Measurements from ENCODE around the gene TMOD4.

Gene TMOD4

GRCh38 chr1:151142411-151143056 is 33.2 kb downstream of the TMOD4 start:
- no peak for DNase-seq (ENCODE audit: low read depth in 3 of 3)

- DNase-seq (ENCODE audit: low read depth in 3 of 3) = no peak
Observed at GRCh38 chr1:151137789-151138188, 38.0 kb downstream of the TMOD4 start.

- no peak for DNase-seq (ENCODE audit: low read depth in 3 of 3)
Observed at GRCh38 chr1:151135433-151136385, 40.1 kb downstream of the TMOD4 start.

GRCh38 chr1:151134991-151135390 is 40.8 kb downstream of the TMOD4 start:
- no peak for DNase-seq (ENCODE audit: low read depth in 3 of 3)

- no peak for DNase-seq (ENCODE audit: low read depth in 3 of 3)
Observed at GRCh38 chr1:151134396-151134795, 41.4 kb downstream of the TMOD4 start.

GRCh38 chr1:151133018-151133806 is 42.6 kb downstream of the TMOD4 start:
- DNase-seq (ENCODE audit: low read depth in 3 of 3) = no peak

- no peak for DNase-seq (ENCODE audit: low read depth in 3 of 3)
Observed at GRCh38 chr1:151132335-151133017, 43.3 kb downstream of the TMOD4 start.

- no peak for DNase-seq (ENCODE audit: low read depth in 3 of 3)
Observed at GRCh38 chr1:151131701-151132334, 44.0 kb downstream of the TMOD4 start.

- peak; percentile 61 to 68 (median 67) for DNase-seq (ENCODE audit: low read depth in 3 of 3)
Observed at GRCh38 chr1:151130987-151131586, 44.7 kb downstream of the TMOD4 start.

- no peak for DNase-seq (ENCODE audit: low read depth in 3 of 3)
Observed at GRCh38 chr1:151128800-151129199, 47.0 kb downstream of the TMOD4 start.

GRCh38 chr1:151124763-151125403 is 50.9 kb downstream of the TMOD4 start:
- no peak for DNase-seq (ENCODE audit: low read depth in 3 of 3)
